ENCODE measurements around the gene ALG8.
A peak's percentile ranks its signal among the peaks of the same experiment; 100 is the strongest.
"Not testable (repeated sequence)": the region's sequence is repeated elsewhere in the genome, so short reads cannot be mapped to it uniquely, and the experiment has no call there.

Gene ALG8

DNA sequence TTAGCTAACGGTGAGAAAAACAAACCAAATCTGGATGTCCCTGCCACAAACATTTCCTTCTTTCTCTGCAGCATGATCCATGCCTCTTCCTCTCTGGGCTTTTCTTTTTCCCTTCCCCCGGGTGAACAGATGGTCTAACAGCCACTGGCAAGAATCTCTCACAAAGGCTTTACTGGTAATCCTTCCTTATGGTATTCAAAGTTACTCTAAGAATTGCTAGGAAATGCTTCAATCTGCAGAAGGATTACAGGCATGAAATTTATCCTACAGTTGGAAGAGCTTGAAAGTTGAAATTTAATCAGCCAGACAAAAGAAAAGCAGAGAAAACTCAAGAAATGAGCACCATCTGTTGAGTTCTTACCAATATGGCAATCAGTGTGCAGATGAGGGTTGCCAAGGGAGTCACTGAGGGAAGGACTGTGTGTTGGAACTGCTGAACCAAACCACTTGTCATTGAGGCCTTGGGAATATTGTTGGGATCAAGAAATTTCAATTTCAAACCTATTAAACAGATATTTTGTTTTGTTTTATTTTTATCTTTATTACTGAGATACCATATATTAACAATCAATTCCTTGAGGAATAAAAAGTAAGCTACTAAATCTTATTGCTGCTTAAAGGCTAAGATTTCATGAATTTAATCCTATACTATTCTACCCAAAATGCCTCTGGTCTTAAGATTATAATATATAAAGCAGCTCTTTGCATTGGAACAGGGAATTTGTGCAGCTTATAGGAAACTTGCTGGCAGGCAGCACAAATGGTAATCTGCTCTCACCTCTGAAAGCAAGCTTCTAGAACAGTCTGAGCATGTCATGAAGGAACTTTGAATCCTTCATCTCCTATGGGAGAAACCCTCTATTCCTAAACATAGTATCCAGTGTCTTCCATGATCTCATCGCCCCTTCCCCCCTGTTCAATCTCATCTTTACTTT is 30.1 kb downstream of the ALG8 start:
- FAIRE-seq, result no peak
- DNase-seq (ENCODE audit: insufficient read length, low spot score), result no peak

DNA sequence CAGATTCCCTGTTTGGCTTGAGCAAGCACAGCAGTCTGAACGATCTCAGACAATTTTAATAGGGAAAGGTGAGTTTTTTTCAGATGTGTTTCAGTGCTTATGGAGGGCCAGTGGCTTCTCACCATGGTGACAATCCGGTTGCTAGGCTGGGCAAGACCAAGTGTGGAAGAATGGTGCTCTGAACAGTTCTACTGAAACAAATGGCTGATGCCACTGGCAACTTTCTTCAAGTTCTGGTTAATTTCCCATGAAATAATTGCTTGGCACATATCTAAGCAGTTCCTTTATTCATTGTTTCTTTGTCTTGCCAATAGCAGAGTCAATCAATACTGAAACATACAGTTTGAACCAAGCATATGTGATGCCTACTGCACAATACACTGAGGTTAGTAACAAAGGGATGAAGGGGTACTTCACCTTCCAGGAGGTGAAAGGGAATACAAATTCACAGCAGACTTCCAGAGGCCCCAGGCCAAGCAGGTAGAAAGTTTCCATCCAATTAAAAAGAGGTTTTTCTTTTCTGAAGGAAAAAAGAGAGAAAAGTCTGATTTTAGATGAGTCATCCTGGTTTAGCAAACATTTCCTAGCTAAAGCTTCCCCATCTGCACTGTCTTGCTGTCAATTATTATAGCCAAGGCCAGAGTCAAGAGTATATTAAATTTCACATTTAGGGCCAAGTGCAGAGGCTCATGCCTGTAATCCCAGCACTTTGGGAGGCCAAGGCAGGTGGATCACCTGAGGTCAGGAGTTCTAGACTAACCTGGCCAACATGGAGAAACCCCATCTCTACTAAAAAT is 38.6 kb downstream of the ALG8 start:
- DNase-seq (ENCODE audit: insufficient read length, low spot score) (no peak), FAIRE-seq (no peak)

DNA sequence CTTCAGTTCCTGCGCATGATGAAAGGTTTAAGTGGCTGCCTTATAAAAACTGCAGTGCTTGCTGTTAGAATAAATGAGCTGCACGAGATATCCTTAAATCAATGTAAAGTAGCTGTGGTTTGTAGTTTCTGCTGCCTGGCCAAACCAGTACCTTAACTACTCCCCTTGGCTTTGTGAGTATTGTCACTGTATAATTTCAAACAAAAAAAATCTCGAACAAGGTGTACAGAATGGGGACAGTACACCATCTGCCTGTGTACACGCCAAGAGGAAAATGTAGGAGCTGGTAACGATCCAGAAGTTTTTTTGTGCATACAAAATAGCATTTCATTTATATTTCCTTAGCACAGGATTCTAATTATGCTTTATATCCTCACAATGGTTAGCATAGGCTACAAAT is 39.2 kb downstream of the ALG8 start:
- FAIRE-seq, result no peak
- DNase-seq (ENCODE audit: insufficient read length, low spot score), result no peak

DNA sequence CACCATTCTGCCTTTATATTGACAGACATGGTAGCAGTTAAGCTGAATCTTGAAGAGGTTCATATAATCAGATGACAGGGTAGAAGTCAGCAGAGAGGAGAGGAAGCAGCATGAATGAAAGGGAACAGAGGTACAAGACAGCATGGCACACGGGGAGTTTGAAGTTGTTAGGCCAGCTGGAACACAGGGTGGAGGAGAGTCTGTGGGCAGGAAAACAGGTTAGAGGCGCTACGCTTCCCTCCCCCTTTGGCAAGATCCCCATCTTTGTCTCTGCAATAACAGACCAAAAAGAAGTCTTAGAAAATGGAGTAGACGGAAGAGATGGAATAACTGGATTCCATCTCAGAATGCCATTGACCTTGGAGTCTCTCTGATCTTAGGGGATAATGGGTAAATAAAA is 39.8 kb downstream of the ALG8 start:
- DNase-seq (ENCODE audit: insufficient read length, low spot score) (no peak), FAIRE-seq (no peak)

DNA sequence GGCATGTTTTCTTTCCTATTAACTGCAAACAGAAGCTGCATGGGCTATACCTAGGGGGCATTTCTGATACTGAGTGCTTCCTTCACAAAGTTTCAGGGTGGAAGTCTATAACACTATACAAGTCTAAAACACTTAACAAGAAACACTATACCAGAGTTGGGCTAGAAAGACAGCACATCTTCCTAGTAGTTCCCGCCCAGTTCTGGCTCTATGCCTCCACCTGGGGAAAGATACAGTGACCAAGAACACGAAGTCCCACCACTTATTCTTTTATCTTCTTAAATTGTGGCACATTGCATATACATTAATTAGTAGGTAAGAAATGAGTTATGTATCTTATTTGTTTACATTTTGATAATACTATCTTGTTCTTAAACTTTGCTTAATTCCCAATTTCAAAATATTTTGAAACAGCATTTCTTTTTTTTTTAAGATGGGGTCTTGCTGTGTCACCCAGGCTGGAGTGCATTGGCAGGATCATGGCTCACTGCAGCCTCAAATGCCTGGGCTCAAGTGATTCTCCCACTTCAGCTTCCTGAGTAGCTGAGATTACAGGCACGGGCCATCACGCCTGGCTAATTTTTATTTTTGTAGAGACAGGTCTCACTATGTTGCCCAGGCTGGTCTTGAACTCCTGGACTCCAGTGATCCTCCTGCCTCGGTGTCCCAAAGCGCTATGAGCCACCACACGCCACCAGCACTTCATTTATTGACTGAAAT is 41.6 kb downstream of the ALG8 start:
- FAIRE-seq (no peak), DNase-seq (ENCODE audit: insufficient read length, low spot score) (no peak)

DNA sequence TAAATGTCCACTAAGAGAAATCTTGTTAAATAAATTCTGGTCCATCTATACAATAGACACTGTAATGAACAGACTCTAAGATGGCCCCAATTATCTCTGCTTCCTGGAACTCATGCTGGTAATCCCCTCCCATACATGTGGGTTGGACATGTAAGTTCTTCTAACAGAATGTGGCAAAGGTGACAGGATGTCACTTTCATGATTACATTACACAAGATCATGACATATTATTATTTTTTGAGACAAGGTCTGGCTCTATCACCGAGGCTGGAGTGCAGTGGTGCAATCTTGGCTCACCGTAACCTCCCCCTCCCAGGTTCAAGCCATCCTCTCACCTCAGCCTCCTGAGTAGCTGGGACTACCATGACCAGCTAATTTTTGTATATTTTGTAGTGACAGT is 45.2 kb downstream of the ALG8 start:
- DNase-seq (ENCODE audit: insufficient read length, low spot score) (no peak), FAIRE-seq (no peak)

DNA sequence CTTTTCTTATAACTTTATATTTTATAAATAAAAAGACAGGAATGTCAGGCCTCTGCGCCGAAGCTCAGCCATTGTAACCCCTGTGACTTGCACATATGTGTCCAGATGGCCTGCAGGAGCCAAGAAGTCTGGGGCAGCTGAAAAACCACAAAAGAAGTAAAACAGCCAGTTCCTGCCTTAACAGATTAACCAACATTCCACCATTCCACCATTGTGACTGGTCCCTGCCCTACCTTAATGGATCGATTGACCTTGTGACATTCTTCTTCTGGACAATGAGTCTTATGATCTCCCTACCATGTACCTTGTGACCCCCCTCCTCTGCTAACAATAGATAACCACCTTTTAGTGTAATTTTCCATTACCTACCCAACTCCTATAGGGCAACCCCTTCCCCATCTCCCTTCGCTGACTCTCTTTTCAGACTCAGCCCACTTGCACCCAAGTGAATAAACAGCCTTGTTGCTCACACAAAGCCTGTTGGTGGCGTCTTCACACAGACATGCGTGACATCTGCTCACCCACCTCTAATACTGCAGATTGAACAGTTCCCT is 52.8 kb downstream of the ALG8 start:
- not testable (repeated sequence) for DNase-seq (ENCODE audit: insufficient read length, low spot score); FAIRE-seq

DNA sequence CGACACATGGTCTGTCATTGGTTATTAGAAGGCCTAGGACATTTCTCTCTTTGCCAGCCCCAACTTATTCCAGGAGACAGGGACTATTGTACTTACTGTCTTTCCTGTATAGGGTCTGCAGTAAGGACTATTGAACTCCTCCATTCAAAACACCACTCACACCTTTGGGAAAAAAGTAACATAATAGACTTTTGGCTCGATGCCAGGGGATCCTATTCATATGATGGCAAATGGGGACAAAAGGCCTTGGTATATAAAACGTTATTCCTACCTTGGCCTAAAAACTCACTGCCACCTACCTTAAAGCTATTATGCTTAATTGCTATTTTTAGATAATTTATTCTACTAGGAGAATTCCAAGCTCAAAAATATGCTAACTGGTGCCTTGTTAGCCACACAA is 53.5 kb downstream of the ALG8 start:
- DNase-seq (ENCODE audit: insufficient read length, low spot score) (no peak), FAIRE-seq (no peak)

DNA sequence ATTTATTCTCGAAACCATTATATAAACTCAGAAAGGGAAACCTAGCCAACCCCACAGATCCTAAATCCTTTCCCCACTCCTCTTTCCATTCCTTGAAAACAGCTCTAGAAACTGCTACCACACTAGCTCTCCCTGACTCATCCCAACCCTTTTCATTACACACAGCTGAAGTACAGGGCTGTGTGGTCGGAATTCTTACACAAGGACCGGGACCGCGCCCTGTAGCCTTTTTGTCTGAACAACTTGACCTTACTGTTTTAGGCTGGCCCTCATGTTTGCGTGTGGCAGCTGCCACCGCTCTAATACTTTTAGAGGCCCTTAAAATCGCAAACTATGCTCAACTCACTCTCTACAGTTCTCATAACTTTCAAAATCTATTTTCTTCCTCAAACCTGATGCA is 54.9 kb downstream of the ALG8 start:
- FAIRE-seq; DNase-seq (ENCODE audit: insufficient read length, low spot score): not testable (repeated sequence)

DNA sequence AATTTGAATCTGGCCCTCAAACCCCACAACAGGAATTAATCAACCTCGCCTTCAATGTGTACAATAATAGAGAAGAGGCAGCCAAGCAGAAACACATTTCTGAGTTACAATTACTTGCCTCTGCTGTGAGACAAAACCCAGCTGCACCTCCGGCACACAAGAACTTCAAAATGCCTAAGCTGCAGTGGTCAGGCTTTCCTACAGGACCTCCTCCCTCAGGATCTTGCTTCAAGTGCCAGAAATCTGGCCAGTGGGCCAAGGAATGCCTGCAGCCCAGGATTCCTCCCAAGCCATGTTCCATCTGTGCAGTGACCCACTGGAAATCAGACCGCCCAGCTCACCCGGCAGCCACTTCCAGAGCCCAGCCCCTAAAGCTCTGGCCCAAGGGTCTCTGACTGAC is 56.4 kb downstream of the ALG8 start:
- FAIRE-seq, result no peak
- DNase-seq (ENCODE audit: insufficient read length, low spot score), result no peak

DNA sequence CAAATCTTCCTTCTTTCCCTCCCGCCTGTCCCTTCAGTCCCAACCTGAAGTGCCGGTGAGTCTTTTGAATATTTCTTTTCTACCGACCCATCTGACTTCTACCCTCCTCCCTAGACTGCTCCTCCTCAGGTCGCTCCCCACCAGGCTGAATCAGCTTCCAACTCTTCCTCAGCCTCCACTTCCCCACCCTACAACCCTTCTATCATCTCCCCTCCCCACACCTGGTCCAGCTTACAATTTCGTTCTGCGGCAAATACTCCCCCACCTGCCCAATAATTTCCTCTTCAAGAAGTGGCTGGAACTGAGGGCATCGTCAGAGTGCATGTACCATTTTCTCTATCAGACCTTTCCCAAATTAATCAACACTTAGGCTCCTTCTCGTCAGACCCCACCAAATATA is 57.3 kb downstream of the ALG8 start:
- FAIRE-seq (no peak), DNase-seq (ENCODE audit: insufficient read length, low spot score) (no peak)

DNA sequence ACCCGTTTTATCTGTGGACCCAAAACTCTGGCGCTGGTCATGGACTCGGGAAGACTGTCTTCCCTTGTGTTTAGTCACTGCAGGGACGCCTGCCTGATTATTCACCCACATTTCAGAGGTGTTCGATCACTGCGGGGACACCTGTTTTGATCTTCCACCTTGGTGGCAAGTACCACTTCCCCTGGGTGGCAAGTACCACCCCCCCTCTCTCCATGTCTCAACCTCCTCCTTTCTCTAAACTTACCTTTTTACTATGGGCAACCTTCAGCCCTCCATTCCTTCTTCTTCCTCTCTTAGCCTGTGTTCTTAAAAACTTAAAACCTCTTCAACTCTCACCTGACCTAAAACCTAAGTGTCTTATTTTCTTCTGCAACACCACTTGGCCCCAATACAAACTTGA is 57.8 kb downstream of the ALG8 start:
- no peak for FAIRE-seq
- DNase-seq (ENCODE audit: insufficient read length, low spot score), result no peak

DNA sequence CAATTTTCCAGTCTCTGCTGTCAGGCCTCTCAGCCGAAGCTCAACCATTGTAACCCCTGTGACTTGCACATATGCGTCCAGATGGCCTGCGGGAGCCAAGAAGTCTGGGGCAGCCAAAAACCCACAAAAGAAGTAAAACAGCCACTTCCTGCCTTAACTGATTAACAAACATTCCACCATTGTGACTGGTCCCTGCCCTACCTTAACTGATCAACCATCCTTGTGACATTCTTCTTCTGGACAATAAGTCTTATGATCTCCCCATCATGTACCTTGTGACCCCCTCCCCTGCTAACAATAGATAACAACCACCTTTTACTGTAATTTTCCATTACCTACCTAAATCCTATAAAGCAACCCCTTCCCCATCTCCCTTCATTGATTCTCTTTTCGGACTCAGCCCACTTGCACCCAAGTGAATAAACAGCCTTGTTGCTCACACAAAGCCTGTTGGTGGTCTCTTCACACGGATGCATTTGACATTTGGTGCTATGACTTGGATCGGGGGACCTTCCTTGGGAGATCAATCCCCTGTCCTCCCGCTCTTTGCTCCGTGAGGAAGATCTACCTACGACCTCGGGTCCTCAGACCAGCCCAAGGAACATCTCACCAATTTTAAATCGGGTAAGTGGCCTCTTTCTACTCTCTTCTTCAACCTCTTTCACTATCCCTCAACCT is 58.5 kb downstream of the ALG8 start:
- FAIRE-seq (no peak), DNase-seq (ENCODE audit: insufficient read length, low spot score) (no peak)

DNA sequence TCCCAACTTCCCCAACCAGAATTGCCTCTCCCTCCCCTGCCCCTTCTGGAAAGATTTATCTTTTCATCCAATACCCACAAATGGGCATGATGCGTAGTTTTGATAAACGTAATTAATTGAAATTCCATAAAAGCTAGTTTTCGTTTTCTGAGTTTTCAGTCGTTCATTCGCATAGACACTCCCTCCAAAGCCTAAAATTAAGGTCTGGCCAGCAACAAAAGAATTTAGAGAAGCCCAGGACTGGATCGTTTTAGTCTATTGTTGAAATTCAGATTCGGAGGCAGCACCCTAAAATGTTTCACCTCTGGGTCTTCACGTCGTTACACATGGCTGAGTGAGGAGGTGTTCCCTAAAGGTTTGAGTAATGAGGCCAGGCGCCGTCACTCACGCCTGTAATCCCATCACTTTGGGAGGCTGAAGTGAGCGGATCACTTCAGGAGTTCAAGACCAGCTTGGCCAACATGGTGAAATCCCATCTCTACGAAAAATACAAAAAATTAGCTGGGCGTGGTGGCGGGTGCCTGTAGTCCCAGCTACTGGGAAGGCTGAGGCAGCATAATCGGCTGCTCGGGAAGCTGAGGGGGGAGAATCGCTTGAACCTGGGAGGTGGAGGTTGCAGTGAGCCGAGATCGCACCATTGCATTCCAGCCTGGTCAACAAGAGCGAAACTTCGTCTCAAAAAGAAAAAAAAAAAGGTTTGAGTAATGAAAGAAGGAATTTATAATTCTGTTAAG is 59.2 kb downstream of the ALG8 start:
- DNase-seq (ENCODE audit: insufficient read length, low spot score) (no peak), FAIRE-seq (no peak)

DNA sequence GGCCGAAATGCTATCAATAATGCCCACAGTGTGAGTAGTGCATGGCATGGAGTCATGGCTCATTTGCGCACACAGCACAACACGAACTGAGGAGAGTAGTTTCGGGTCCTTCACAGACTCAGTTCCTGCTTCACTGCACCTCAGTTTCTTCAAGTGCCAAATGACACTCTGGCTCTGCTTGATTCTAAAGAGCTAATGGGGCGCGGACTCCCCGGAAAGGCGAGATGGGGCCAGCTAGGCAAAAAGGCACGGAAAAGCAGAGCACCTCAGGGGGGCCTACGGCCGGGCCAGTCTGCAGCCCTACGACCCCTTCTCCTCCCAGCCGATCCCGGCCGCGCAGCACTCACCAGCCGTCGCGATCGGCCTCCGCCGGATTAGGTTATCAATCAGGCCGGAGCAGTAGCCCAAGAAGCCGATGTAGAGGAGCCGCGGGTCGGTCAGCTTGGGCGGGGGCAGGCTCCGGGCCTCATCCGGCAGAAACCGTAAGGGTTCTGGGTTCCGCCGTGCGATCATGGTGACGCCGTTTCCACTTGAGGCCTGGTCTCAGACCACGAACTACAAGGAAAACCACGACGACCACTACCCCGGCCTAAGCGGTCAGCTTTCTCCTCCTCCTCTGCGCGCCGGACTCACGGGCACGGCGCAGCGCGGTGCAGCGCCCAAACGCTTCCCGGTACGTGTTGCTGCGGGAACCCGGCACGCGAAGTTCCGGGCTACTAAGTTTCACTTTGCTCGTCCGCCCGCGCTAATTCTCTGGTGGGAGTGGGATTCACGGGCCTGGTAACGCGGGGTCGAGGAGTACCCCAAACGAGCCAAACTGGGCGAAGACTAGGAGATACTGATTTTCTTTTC is 60.0 kb downstream of the ALG8 start, which contains the start of gene NDUFC2:
Gene NDUFC2, minus strand, starts transcription at position 631 of the 852 bp plus-strand sequence. Its CDS starts 118 bp downstream, at position 513.
- FAIRE-seq, result no peak
- peak; percentile 72 for DNase-seq (ENCODE audit: insufficient read length, low spot score)

DNA sequence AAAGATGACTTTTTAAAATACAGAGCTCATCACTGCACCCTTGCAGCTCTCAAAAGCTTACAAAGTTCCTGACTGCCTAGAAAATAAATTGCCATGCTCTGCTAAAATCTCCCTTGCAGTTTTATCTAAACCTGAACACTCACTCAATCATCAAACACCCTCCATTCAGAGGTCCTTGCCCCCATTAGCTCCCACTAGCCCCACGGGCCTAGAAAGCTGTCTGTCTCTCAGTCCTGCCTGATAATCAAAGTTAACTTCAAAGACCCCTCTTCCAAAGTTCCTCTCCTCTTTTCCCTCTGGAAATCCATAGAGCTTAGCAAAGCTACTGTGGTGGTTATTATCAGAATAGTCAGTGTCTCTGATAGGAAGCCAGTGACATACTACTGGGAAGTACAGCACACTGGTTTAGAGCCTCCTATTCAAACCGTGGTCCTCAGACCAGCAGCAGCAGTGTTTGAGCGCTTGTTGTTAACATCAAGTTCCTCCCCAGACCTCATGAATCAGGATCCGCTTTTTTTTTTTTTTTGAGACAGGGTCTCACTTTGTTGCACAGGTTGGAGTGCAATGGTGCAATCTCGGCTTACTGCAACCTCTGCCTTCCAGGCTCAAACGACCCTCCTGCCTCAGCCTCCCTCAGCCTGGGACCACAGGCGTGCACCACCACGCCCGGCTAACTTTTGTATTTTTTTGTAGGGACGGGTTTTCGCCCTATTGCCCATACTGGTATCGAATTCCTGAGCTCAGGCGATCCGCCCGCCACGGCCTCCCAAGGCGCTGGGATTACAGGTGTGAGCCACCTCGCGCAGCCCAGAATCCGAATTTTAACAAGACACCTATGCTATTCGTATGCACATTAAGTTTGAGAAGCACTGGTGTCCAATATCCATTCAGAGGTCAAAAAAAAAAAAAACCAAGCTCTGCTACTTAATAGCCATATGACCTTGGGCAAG is 60.9 kb downstream of the ALG8 start:
- FAIRE-seq (no peak), DNase-seq (ENCODE audit: insufficient read length, low spot score) (no peak)

DNA sequence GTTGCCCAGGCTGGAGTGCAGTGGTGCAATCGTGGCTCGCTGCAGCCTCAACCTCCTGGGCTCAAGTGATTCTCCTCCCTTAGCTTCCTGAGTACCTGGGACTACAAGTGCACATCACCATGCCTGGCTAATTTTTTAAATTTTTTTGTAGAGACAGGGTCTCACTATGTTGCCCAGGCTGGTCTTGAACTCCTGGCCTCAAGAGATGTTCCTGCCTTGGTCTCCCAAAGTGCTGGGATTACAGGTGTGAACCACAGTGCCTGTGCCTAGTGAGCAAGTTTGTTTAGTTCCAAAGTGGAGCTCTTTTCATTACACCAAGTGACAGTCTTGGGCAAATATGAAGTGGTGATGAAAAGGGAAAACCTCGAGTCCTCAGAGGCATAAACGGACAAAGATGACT is 61.8 kb downstream of the ALG8 start:
- not testable (repeated sequence) for FAIRE-seq; DNase-seq (ENCODE audit: insufficient read length, low spot score)

All from GM19239 (cell line).